ENCODE data around the gene OSCAR. TPM values are rescaled to one million over a fixed set of nuclear protein-coding genes. Genes with fewer than 3 reads are reported as not detected.

OSCAR gene
- total and polyA plus RNA-seq, 10 of the 15 experiments (the other 5 are each of a cell fraction or from before 2014, with no cell fraction given), result 0.08 to 0.27 (median 0.10) TPM; not detected in 7

GRCh38 chr19:54114340-54115108, 13.9 kb upstream of the OSCAR start:
- peaks cover 29% of the 10 kb centered on the region for H3K79me2 ChIP-seq (ENCODE audit: control insufficient read depth, insufficient read depth, low read length)
- intact Hi-C loops (cut with micrococcal nuclease; ENCODE audit: unreplicated experiment), result no loop called here
- WGBS (ENCODE audit: insufficient coverage, insufficient replicate concordance, low lambda C conversion rate, missing lambda C conversion rate), result 2% methylated on average over 28 of the region's 28 CpGs
- no peak for DNase-seq (ENCODE audit: low read depth, low spot score)
- SMC1A ChIA-PET (ENCODE audit: uncharacterized antibody, unreplicated experiment), result interaction anchor here (0.9 to 1.4 kb wide), 2 partner anchors 12 to 23 kb away, joined by 3 to 6 read pairs; partner anchors contain the start of genes CNOT3 and NDUFA3
- no TSS peak for BruUV-seq (replicated peaks)
- POLR2A ChIA-PET, result interaction anchor here (0.6 to 2.6 kb wide), 5 partner anchors 11 to 83 kb away, joined by 3 to 25 read pairs (median 4); partner anchors contain the start of genes CNOT3, LENG1 and MBOAT7
- peak; percentile 91 for FAIRE-seq
- H3K9ac ChIP-seq (ENCODE audit: control insufficient read depth, insufficient read depth, low read length), result peak overlapping the region; percentile 93
- RAD21 ChIA-PET (ENCODE audit: unreplicated experiment), result interaction anchor here (1.2 to 2.9 kb wide), 2 partner anchors 13 to 23 kb away, joined by 3 to 19 read pairs; partner anchors contain the start of gene CNOT3
- no peaks in the 10 kb centered on the region for H3K9me3 ChIP-seq (replicated peaks; ENCODE audit: control insufficient read depth, insufficient read depth, low read length)
- H3K4me3 ChIP-seq, result peak overlapping the region; percentile 95
- H3K36me3 ChIP-seq (ENCODE audit: control insufficient read depth in 2 of 2, insufficient read depth in 2 of 2, low read length in 1 of 2), result peaks cover 7 to 17% of the 10 kb centered on the region in 2 experiments; a peak in 3 of 4 replicates
- peak; percentile 81 for ATAC-seq
- peak overlapping the region; percentile 95 for H2AFZ ChIP-seq (ENCODE audit: control insufficient read depth, low read depth, low read length)
- H3K4me1 ChIP-seq (ENCODE audit: control insufficient read depth, insufficient read depth, low read length), result peaks cover 10% of the 10 kb centered on the region
- H3K27me3 ChIP-seq (replicated peaks in 1 of 2; ENCODE audit: control insufficient read depth in 2 of 2, insufficient read depth in 2 of 2, low read length in 1 of 2), result no peaks in the 10 kb centered on the region
- H3K4me2 ChIP-seq (ENCODE audit: control insufficient read depth, insufficient read depth), result peak overlapping the region; percentile 82
- CTCF ChIA-PET, result interaction anchor here (1.7 kb wide), 1 partner anchor 277 kb away, joined by 4 read pairs; no protein-coding TSS in a partner anchor
- in situ Hi-C loops (cut with MboI), result no loop called here
- H4K20me1 ChIP-seq (ENCODE audit: control insufficient read depth, insufficient read depth), result no peaks in the 10 kb centered on the region
- peak overlapping the region; percentile 79 for H3K27ac ChIP-seq (ENCODE audit: control insufficient read depth, insufficient read depth)
- TF ChIP-seq POLR2AphosphoS5 (IDR thresholded peaks at IDR 0.05; ENCODE audit: low read length) (peak; percentile 46; the same call in 1 of the 2 replicates), ATF3 (IDR thresholded peaks at IDR 0.05; ENCODE audit: borderline replicate concordance, extremely low read depth, low read depth, low read length) (no peak), REST (IDR thresholded peaks at IDR 0.05; ENCODE audit: low read depth, low read length) (no peak), NKRF (conservative IDR thresholded peaks at IDR 0.05) (no peak), POU2F2 (IDR thresholded peaks at IDR 0.05; ENCODE audit: borderline replicate concordance, low read depth, low read length) (no peak), CREB1 (IDR thresholded peaks at IDR 0.05; ENCODE audit: low read depth) (no peak), POLR2AphosphoS2 (IDR thresholded peaks at IDR 0.05; ENCODE audit: low read depth, low read length) (no peak), RB1 (IDR thresholded peaks at IDR 0.05; ENCODE audit: borderline replicate concordance) (no peak), NFXL1 (IDR thresholded peaks at IDR 0.05; ENCODE audit: borderline replicate concordance) (no peak), RUNX3 (IDR thresholded peaks at IDR 0.05; ENCODE audit: low read length) (peak; percentile 50; the same call in 1 of the 2 replicates), E2F4 (IDR thresholded peaks at IDR 0.05; ENCODE audit: low read depth, low read length) (no peak), KLF5 (IDR thresholded peaks at IDR 0.05; ENCODE audit: partially characterized antibody) (no peak), CHD4 (IDR thresholded peaks at IDR 0.05) (no peak), EGR1 (IDR thresholded peaks at IDR 0.05; ENCODE audit: borderline replicate concordance in 1 of 2, low read depth in 2 of 2, low read length in 2 of 2) (no peak), SRF (IDR thresholded peaks at IDR 0.05; ENCODE audit: low read depth in 2 of 2, low read length in 2 of 2) (peak; percentile 88 to 92), SREBF2 (IDR thresholded peaks at IDR 0.05; ENCODE audit: low read length) (no peak)
